NOMO-1 treated with dmso at 0.1 percent for 144 hours (cell line): ENCODE measurements around the gene SDF2L1.
"Not testable (repeated sequence)": the region's sequence is repeated elsewhere in the genome, so short reads cannot be mapped to it uniquely, and the experiment has no call there.

Experiments used
- DNase-seq: peaks from one replicate; lab custom pipeline; 2025; ENCODE audit not compliant: unreplicated experiment; lab: John Stamatoyannopoulos, UW

The SDF2L1 gene

GRCh38 chr22:21641789-21642583 is at the start of gene SDF2L1:
TSS of gene SDF2L1 (plus strand) at chr22:21642302. CDS start at chr22:21642337, 35 bp downstream.
- peak; percentile 98 for DNase-seq

GRCh38 chr22:21592422-21592821 is 49.7 kb upstream of the SDF2L1 start:
- DNase-seq: no peak

DNA sequence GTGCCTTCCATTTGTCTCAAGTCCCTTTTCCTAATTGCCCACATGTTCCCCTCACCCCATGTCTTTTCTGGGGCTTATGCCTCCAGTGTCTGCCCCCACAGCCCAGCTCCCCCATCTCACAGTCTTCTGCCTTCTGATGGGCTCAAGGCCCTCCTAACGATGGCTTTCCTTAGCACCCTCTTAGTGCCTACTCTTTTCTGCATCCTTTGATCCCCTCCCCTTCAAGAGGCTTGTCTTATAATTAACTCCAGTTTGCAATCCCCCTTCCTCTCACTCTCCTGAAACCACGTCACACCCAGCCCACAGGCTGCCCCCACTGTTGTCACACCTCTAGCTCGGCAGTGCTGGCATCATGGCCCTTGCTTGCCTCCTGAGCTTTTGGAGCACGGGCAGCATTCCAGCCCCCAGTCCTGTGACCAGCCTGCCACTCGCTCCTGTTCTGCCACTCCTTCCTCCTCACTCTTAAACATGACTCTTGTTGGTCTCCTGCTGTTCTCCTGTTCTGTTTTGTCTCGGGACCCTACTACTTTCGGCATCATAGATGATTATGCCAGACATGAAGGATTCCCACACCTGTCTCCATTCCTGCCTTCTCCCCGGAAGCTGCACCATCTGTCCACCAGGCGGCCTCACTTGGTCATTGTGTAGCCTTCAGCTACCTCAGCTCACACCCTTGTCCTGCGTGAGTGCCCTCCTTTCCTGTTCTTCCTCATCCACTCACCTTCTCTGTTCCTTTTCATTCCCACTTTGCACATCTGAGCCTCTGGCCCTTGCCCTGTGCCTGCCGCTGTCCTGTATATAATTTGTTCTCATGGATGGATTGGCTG is 48.5 kb upstream of the SDF2L1 start:
- DNase-seq: no peak

DNA sequence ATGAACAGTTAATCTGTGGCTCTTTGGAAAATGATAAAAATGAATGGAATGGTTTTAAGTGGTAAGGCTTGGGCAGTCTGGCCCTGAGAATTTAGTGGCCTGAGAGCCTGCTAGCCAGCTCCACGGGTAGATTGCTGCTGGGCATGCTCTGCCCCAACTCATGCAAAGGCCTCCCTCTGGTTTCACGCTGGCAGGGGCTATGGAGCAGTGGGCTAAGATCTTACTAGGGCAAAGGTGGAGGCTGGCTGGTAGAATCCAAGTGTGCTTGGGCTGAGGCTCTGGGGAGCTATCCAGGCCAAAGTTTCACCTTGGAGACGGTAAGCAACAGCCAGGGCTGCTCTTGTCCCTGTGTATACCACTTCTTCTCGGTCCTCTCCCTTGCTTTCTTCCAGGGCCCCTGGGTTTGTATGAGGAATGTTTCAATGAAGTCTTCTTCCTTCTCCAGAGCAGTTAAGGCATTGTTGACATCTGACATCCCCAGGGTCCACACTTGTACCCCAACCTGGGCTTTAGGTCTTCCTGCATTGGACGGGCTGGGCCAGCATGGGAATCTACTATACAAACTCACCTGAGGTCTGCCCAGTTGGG is 47.1 kb upstream of the SDF2L1 start:
- no peak for DNase-seq

DNA sequence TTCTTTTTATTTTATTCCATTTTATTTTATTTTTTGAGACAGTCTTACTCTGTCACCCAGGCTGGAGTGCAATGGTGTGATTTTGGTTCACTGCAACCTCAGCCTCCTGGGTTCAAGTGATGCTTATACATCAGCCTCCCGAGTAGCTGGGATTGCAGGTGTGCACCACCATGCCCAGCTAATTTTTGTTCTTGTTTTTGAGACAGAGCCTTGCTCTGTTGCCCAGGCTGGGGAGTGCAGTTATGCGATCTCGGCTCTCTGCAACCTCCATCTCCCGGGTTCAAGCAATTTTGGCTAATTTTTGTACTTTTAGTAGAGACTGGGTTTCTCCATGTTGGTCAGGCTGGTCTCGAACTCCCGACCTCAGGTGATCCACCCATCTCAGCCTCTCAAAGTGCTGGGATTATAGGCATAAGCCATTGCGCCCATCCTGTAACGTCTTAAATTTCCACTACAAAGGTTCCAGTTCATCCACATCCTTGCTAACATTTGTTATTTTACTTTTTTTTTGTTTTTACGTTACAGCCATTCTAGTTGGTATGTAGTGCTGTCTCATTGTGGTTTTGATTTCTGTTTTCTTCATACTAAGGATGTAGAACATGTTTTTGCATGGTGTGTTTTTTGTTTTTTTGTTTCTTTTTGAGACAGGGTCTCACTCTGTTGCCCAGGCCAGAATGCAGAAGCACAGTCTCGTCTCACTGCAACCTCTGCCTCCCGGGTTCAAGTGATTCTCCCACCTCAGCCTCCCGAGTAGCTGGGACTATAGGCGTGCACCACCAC is 45.6 kb upstream of the SDF2L1 start:
- not testable (repeated sequence) for DNase-seq

GRCh38 chr22:21598302-21598701 is 43.8 kb upstream of the SDF2L1 start:
- no peak for DNase-seq

GRCh38 chr22:21599053-21599893 is 42.8 kb upstream of the SDF2L1 start:
- DNase-seq: no peak

GRCh38 chr22:21602579-21602978 is 39.5 kb upstream of the SDF2L1 start:
- DNase-seq: no peak

DNA sequence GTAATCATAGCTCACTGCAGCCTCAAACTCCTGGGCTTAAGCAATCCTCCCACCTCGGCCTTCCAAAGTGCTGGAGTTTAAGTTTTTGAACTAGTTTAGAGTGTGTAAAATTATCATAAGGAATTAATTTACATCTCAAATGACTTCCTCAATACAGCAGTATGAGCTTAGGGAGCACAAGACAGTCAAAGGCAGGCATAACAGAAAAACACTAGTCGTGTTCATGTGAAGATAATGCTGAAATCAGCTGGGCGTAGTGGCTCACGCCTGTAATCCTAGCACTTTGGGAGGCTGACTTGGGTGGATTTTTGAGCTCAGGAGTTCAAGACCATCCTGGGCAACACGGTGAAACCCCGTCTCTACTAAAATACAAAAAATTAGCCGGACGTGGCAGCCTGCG is 38.1 kb upstream of the SDF2L1 start:
- DNase-seq: no peak

- no peak for DNase-seq
Measured at GRCh38 chr22:21605887-21606564, 36.1 kb upstream of the SDF2L1 start.

DNA sequence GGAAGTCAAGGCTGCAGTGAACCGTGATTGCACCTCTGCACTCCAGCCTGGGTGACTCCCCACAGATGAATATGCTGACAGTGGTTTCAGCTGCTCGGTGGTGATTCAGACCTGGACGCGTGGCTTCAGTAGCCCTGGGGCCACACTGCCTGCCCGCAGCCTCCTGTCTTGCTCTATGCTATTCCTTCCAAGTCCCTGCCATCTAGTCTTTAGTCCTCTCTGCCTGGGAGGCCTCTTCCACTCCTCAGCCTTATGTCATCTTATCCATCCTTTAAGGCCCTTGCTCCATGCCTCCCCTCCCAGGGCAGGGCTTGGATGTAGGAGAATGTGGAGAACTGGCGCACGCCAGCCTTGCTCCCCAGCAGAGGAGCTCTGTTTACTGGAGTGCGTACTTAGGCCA is 35.3 kb upstream of the SDF2L1 start:
- no peak for DNase-seq

DNA sequence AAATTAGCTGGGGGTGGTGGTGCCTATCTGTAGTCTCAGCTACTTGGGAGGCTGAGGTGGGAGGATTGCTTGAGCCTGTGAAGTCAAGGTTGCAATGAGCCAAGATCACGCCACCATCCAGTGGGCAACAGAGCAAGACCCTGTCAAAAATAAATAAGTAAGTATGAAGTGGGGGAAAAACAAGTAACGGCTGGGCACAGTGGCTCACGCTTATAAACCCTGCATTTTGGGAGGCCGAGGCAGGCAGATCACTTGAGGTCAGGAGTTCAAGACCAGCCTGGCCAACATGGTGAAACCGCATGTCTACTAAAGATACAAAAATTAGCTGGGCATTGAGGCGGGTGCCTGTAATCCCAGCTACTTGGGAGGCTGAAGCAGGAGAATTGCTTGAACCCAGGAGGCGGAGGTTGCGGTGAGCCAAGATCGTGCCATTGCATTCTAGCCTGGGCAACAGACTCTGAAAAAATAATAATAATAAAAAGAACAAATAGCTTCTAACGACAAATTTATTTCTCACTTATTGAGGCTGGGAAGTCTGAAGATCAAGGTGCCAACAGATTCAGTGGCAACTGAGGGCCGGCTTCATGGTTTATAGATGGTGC is 32.4 kb upstream of the SDF2L1 start:
- DNase-seq: not testable (repeated sequence)

DNA sequence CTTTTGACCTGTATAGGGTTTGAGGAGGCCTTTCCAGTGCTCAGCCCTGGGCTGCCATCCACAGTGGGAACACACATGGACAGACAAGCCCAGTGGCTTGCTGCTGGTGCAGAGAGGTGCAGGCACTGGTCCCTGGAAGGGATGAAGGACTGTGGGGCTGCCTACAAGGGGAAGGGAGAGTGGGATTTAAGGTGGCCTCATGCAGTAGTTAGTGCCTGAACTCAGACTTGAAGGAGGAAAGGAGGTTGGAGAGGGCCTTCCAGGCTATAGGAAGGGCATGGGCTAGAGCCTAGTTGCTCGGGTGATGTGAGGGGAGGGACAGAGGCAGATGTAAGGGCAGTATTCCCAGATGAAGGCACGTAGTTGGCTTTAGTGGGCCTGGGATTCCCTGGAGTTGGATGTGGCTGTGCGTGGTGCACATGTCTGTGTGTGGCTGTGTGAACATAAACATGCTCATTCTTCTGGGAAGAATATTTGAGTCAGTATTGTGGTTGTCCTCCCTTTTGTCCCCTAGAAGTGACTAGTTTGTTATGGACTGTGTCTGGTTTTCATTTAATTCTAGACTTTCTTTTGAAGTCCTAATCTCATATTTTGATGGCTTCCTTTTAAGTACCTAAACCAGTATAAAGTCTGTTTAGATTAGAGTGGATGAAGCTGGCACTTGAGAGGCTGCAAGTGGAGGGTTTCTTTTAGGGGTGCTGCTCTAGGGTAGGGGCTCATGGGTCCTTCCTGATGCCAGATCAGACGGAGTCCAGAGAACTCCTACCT is 30.7 kb upstream of the SDF2L1 start:
- no peak for DNase-seq

DNA sequence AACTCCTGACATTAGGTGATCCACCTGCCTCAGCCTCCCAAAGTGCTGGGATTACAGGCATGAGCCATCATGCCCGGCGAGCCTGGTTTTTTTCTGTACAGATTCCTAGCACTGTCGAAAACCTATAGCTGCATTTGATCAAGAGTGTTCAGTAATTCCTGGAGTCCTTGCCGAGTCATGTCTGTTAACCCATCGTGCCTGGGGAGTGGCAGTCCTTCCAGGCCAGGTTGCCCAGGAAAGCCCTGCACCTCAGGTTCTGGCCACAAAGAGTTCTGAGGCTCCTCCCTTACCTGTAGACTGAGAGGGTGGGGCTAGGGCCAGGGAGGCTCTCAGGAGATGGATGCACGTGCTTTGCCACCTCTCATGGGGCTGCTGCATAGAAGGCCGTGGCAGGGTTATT is 29.2 kb upstream of the SDF2L1 start:
- DNase-seq: no peak

DNA sequence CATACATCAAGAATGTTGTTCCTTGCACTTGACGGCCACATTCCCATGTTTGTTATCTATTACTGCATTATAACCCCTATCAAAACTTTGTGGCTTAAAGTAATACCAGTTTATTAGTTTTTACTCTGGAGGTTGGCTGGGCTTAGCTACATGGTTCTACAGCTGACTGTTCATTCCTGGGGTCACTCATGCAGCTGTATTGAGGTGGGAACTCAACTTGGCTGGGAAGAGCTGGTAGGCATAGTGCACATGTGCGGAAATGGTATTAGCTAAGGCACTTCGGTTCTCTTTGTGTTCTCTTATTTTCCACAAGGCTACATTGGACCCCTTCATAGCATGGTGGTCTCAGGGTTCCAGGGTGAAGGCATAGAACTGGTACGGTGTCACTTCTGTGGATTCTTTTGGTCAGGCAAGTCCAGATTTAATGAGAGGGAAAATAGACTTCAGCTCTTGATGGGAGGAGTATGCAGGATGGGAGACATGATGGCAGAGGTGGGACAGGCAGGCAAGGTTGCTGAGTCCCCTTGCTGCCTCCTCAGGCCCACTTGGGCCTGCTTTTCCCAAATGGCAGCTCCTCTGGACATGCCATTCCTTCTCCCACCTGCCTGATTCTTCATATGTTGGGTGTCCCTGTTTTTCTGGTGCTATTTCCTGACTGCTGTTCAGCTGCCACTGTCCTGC is 28.4 kb upstream of the SDF2L1 start:
- no peak for DNase-seq

- DNase-seq: no peak
Measured at GRCh38 chr22:21615731-21616130, 26.4 kb upstream of the SDF2L1 start.

- not testable (repeated sequence) for DNase-seq
Measured at GRCh38 chr22:21617337-21617736, 24.8 kb upstream of the SDF2L1 start.

DNA sequence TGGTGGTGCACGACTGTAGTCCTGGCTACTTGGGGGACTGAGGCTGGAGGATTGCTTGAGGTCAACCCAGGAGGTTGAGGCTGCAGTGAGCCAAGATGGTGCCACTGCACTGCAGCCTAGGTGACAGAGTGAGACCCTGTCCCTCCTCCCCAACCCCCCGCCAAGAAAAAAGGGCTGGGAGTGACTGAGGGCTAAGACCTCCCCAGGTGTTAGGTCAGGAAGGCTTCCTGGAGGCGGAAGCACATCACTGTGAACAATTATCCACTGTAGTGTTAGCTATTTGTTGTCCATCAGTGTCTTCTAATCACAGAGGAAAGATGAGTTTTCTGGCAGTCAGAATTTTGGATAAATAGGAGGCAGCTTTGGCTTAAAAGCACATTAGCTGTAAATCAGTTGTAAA is 21.1 kb upstream of the SDF2L1 start:
- no peak for DNase-seq
